Measurements from ENCODE around the gene PNMA8A.

GRCh38 chr19:46454244-46454643, 17.1 kb downstream of the PNMA8A start:
- TF ChIP-seq ZNF274 (IDR thresholded peaks at IDR 0.05; ENCODE audit: low read depth, low read length), result no peak
- no peak for TF ChIP-seq POLR2A (IDR thresholded peaks at IDR 0.05; ENCODE audit: borderline replicate concordance, extremely low read depth, insufficient read depth, insufficient read length)
- TF ChIP-seq CTCF (IDR thresholded peaks at IDR 0.05 in 2 of 3, conservative IDR thresholded peaks at IDR 0.05 in 1 of 3; ENCODE audit: borderline replicate concordance in 1 of 3, insufficient read depth in 1 of 3, low read depth in 2 of 3, low read length in 2 of 3), result no peak
- no peak for TF ChIP-seq JUND (IDR thresholded peaks at IDR 0.05)
- TF ChIP-seq ZFX (IDR thresholded peaks at IDR 0.05), result no peak
- no peak for TF ChIP-seq CBX3 (IDR thresholded peaks at IDR 0.05; ENCODE audit: low read depth)
- no peak for TF ChIP-seq YY1 (IDR thresholded peaks at IDR 0.05; ENCODE audit: extremely low read depth, insufficient replicate concordance, low read depth, low read length)
- no peak for TF ChIP-seq SP1 (IDR thresholded peaks at IDR 0.05; ENCODE audit: low read depth)
- no peak for TF ChIP-seq EZH2 (IDR thresholded peaks at IDR 0.05)
- TF ChIP-seq FOSL1 (IDR thresholded peaks at IDR 0.05; ENCODE audit: low read depth), result no peak
- no peak for TF ChIP-seq RAD21 (IDR thresholded peaks at IDR 0.05; ENCODE audit: low read depth)
- no peak for TF ChIP-seq SRF (IDR thresholded peaks at IDR 0.05; ENCODE audit: low read depth)
- TF ChIP-seq EZH2phosphoT487 (IDR thresholded peaks at IDR 0.05; ENCODE audit: borderline replicate concordance), result no peak
- no peak for TF ChIP-seq SIN3A (IDR thresholded peaks at IDR 0.05; ENCODE audit: low read depth)
